HG02973 (cell line): ENCODE data around the gene LTBP2.

Experiments used
- ATAC-seq: cut with Tn5 transposase; IDR thresholded peaks from one replicate; pipeline ENCODE4 v1.9.1; 2021; ENCODE audit warnings: moderate library complexity; ENCODE audit not compliant: unreplicated experiment

Gene LTBP2

GRCh38 chr14:74531006-74531405 lies 81.0 kb downstream of the LTBP2 start:
- no peak for ATAC-seq

GRCh38 chr14:74528886-74529285 lies 83.2 kb downstream of the LTBP2 start:
- no peak for ATAC-seq

DNA sequence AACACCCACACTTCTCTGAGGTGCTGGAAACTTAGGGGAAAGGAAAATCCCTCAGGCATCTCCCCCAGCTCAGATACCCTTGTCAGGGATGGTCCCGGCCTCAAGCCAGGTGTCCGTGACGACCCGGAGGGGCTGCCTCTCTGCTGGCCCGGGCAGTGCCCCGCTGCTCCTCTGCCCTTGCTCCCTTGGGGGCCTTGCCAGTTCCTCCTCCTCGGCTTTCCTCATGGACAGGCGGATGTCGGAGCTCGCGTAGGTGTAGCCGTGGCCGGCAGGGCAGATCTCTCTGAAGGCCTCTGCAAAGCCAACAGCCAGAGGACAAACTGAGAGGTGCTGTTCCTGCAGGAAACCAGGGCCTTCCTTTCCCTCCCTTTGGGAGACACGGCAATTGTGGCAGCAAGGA lies 83.6 kb downstream of the LTBP2 start:
- no peak for ATAC-seq

- ATAC-seq = no peak
These were observed 84.2 kb downstream of the LTBP2 start for GRCh38 chr14:74527736-74528280.

DNA sequence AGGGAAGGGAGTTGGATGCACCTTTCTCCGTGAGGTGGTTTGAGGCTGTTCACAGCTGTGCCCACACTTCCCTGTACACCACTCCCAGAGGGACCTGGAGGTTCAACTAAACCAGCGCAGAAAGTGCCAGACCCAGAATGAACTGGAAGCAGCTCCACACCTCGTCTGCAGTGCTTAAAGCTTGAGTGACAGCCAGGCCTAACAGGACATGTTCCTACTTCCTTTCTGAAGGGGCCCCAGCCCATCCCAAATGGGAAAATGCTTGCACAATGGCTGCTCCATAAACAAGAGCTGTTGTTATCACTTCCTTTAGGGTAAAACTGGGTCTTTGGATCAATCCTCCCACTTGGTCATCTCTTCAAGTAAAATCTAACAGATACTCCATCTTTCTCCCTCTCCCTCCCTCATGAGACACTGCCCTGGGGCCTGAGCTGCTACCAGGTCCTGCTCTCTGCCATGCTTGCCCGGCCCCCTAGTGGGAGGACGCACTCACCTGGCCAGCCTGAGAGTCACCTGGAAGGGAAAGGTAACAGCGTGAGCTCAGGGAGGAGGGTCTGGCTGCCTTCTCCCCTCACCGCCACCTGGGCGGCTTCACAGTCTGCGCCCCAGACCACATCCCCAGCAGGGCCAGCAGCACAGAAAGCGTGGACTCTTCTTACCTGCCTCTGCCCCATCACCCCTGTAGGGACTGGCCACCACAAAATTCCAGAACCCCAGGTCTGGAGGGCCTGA lies 85.0 kb downstream of the LTBP2 start:
- ATAC-seq = no peak

DNA sequence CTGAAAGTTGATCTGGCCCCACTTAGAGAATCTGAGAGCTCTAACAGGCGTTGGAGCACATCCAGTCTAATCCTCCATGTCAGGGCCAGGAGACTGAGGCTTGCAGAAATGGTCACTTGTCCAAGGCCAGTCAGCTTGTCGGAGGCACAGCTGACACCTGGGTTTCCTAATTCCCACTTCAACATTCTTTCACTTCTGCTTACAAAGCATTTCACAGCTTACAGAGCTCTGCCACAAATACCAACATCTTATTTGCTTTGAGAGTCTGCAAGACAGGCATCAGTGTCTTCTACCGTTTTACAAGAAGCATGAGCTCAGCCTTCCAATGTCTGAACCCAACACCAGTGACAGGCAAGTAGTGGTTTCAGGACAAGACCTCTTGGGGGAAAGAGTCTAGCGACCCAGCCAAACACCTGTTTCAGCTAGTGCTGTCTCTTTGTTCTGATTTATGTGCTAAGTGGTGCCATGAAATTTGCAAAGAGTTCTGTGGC lies 86.6 kb downstream of the LTBP2 start:
- ATAC-seq = no peak

GRCh38 chr14:74524812-74525135 lies 87.3 kb downstream of the LTBP2 start:
- no peak for ATAC-seq

DNA sequence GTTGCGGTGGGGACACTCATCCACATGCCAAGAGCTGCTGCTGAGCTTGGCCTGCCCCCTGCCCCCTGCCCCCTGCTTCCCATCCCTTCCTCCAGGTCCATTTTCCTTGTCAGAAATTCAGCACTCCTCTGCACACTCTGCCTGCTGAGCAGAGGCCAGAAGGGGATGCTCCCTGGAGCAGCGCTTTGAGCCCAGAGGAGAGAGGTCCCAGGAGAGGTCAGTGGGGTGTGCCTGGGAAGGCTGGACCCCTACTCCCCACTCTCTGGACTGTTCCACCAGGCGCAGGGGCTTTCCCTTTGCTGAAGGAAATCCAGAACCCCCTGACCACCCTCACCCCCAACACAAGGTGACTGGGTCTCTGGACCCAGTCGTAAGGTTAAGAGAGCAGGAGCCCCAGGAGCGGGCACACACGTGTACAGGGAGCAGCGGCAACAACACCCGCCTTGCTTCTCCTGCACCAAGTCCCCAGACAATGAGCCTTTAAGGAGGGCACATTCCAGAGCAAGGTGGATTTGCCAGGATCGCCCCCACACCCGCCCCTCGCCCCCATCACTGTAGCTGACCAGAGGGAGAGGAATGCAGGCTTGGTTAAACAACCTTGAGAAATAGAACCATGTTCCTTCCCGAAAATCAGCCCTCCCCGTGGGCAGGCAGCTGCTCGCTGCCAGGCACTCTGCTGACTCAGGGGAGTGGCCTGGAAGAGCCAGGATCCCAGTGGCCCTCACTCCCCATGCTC lies 87.8 kb downstream of the LTBP2 start:
- no peak for ATAC-seq

DNA sequence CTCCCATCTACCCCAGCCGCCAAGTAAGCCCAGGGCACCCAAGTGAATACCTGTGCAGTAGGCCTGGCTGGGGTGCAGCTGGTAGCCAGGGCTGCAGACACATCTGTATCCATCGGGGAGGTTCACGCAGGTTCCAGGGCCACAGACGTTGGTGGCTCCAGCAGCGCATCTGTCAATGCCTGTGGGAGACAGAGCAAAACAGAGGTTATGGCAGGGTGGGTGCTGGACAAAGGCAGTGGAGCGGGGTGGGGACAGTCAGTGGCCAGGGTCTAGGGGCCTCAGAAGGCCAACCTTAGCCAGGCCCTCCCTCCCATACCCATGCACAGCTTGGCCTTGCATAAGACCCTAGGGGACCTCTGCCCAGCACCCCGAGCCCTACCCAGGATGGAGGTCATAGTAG lies 89.3 kb downstream of the LTBP2 start:
- ATAC-seq = no peak

- ATAC-seq = no peak
These were observed 90.3 kb downstream of the LTBP2 start for GRCh38 chr14:74521756-74522155.

DNA sequence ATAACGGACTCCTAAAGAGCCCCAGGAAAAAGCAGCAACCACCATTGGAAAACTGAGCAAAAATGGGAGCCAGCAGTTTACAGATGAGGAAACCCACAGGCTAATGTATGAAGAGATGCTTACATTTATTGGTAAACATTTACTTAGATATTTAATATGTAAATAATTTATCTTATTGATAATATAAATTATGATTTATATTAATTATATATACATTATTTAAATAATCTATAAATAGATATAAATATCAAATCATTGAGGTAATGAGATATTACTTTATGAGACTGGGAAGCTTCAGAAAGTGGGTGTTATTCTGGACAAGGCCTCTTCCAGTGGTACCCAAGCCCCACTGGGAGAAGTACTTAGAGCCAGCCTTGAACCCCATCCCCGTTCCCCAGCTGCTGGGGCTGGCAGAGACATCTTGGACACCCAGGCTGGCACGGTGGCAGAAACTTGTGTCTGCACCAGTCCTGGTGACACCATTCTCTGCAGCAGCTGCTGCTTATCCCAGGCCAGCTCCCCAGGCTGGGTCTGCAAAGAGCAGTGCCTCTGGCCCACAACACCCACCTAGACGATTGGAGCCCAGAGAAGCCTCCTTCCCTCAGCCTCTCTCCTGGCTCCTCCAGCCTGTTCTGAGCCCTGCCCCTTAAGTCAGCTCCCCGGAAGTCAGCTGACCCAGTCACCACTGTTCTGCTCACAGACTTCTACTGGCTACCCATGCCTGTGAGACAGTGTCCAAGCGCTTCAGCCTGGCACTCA lies 92.5 kb downstream of the LTBP2 start:
- no peak for ATAC-seq

DNA sequence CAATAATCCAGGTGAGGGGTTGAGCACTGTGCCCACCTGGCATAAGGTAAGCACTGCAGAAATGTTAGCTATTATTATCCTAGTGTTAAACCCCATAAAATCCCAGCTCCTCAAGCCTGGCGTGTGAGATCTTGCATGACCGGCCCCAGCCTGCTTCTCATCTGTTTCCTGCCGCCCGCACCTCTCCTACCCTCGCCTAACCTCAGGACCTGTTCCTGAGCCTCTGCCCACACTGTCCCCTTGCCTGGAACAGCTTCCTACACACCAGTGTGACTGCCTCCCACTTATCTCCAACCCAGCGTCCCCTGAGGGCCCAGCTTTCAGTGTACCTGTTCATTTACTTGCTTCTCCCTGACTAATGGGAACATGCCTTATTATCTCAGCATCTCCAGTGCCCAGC lies 93.8 kb downstream of the LTBP2 start:
- ATAC-seq = no peak

DNA sequence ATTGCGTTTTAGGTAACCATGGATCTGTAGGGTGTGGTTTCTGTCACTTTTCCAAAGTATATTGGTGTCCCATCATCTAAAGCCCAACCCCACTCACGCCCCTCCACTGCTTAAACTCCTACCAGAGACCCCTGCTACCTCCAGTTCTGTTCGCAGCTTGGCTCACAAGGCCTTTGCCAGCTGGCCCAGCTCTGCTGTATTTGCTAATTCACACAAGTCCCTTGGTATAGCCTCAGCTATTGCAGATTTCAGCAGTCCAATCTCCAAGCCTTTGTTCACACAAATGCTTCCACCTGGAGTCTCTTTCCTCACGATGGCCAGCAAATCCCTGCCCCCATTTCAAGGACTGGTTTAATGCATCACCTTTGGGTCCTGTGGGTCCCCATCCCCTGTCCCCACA lies 94.3 kb downstream of the LTBP2 start:
- ATAC-seq = no peak

DNA sequence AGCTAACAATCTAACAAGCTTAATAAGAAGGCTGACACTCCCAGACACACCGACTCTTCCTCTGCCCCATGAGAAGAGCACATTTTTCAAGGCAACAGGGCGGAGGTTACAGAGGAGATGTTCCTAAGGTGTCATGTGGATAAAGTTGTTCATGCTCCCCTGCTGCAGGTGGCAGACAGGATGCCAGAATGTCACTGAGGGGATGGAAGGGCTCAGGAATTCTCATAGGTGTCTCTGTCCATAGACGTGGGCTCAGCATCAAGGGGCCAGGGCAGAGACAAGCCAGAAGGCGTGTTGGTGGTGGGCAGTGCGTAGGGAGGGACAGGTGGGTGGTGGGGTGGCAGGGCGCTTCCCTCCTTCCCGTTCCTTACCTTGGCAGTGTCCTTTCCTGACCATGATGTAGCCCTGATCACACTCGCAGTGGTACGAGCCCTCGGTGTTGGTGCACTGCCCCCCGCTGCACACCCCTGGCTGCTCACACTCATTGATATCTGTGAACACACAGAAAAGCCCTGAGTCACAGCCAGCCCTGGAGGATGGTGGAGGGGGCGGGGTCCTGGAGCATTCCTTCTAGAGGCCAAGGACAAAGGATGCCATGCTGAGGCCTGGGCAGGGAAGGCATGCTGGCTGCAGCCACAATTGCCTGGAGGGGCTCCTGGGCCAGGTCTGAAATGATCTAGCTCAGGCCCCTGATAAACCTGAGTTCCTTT lies 95.4 kb downstream of the LTBP2 start:
- ATAC-seq = no peak

DNA sequence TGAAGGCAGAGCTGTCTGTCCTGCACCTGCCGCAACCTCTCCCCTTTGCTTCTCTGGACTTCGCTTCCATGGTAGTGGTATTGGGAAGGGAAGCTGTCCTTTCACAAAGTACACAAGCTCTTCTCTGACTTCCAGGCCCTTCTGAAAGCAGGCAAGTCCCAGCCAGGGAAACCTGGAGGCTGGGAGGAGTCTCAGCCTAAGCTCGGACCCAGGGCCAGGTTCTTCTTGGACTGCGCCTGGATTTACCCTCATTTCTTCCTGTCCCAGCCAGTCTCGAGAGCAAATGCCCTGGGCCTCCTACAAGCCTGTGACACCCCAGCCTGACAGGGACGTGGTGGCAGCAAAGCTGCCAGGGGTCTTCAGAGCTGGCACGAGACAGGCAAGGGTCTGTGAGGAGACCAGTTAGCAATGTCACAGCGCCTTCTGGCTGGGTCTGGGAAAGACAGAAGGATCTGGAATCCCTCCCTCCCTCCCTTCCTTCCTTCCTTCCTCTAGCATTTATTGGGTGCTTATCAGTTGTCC lies 96.1 kb downstream of the LTBP2 start:
- no peak for ATAC-seq

DNA sequence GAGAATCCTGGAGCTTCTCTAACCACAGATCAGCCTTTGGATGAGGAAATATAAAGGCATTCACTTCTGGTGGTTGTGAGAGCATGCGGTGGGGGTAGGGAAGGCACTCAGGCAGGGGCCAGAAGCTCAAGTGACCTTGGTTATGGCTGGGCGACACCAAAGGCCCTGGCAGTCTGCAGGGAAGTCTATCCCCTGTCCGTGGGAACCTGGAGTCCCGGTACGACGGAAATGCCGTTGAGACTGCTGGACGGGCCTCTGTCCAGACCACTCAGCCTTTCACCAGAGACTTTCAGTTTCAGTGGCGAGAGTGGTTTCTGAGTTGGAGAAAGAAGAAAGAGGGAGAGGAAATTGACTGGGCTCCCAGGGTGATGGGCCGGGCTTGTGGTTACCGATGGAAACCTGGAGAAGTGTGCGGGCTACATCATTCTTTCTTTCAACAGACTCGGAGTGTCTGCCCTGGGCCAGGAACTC lies 97.5 kb downstream of the LTBP2 start:
- ATAC-seq = no peak

DNA sequence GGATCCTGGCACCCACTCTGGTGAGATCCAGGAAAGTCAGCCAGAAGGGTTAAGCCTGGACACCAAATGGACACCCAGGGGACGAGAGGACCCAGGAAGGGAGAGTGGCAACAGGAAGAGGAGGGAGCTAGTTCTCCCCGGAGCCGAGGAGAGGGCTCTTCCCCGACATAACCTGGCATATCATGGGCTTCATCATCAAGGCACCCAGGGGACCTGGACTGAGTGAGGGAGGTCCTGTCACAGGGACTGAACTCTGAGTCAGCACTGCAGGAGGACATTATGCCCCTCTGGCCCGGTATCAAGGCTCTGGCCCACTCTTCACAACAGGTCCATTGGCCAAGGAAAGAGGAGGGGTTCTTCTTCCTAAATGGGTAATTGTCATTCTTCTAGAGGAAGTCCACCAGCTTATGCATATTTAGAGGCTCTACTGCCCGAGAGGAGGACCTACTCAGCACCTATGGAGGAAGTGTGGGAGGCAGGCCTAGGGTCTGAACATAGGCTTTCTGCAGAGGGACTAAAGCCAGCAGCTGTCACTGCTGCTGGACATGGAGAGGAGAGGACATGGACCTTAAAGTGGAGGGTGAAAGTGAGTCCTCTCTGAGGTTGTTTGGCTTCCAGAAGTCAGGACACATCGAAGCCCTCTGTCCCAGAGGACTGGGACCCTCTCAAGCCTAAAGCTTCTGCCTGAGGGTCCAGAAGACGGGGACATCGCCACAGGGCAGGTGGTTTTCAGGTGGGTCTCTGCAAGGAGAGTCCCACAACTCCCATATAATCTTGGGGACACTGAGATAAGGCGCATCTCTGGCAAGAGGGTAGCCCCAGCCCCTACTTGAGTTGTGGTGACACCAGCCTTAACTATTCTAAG lies 99.8 kb downstream of the LTBP2 start:
- no peak for ATAC-seq

DNA sequence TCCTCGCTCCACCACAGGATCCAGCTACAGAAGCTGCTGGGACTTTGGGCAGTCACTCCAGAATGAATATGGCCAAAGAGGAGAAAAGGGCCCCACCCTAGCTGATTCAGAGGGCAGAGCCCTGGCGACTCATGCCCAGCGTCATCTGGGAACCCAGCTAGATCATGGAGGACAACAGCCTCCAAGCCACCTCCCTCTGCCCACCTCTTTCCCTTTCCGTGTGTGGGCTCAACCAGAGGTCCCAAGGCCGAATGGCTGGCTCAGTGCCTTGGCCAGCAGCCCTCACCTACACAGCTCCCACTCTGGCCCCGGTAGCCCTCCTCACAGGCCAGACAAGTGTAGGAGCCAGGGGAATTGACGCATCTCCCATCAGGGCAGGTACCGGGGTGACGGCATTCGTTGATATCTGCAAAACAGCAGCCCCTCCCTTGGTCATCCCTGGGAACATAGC lies 101.1 kb downstream of the LTBP2 start:
- no peak for ATAC-seq

DNA sequence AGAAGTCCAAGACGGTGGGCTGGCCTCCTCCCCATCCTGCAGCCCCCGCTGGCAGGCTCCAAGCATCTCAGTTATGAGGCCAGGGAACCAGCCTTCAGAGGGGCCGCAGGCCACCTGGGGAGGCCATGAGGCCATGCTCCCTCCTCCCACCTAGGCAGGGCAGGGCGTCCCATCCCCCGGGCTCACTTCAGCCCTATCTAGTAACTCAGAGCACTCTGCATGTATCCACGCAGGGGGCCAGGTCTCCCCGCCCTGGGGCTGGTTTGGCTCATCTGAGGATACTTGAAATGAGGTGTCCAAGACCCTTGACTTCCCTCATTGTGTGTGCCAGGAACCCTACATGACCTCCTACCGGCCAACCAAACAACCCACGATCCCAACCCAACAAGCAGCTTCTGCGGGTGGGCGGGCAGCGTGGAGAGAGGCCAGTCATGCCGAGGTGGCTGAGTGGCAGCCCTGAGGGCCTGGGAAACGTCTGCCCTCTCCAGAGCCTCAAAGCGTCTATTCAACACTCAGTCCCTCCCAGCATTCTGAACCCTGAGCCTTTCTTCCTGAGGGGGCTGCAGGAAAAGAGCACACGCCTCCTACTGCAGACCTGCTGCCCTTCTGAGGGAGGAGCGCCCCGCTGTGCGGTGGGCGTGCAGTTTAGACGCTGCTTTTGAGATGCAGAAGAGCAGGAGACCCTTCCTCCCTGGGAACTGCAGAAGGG lies 101.7 kb downstream of the LTBP2 start:
- ATAC-seq = no peak
